GM13976 (cell line): ENCODE data around the gene CENPF.

ENCODE experiments used
- DNase-seq: peaks from one replicate; pipeline ENCODE4 v3.0.0; 2012; ENCODE audit warnings: low spot score
- in situ Hi-C: fragments of 300-500 bp; cut with MboI; formaldehyde crosslinking; loops from one replicate; pipeline ENCODE4 v1.12.0; 2022; ENCODE audit warnings: low sequenced_read_pairs, mixed read lengths, inconsistent platforms; ENCODE audit not compliant: unreplicated experiment
- TF ChIP-seq, protein P1 (sequence below): IDR thresholded peaks from 2 replicates; pipeline ENCODE4 v1.5.1; 2012; ENCODE audit warnings: borderline replicate concordance, mild to moderate bottlenecking; ENCODE audit not compliant: insufficient read depth; ENCODE audit errors: extremely low read depth, missing control alignments, control extremely low read depth

CENPF gene

DNA sequence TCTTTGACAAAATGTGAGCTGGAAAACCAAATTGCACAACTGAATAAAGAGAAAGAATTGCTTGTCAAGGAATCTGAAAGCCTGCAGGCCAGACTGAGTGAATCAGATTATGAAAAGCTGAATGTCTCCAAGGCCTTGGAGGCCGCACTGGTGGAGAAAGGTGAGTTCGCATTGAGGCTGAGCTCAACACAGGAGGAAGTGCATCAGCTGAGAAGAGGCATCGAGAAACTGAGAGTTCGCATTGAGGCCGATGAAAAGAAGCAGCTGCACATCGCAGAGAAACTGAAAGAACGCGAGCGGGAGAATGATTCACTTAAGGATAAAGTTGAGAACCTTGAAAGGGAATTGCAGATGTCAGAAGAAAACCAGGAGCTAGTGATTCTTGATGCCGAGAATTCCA lies 42.7 kb downstream of the CENPF start:
- in situ Hi-C loops, result no loop called here
- DNase-seq, result no peak
- TF ChIP-seq, protein P1, sequence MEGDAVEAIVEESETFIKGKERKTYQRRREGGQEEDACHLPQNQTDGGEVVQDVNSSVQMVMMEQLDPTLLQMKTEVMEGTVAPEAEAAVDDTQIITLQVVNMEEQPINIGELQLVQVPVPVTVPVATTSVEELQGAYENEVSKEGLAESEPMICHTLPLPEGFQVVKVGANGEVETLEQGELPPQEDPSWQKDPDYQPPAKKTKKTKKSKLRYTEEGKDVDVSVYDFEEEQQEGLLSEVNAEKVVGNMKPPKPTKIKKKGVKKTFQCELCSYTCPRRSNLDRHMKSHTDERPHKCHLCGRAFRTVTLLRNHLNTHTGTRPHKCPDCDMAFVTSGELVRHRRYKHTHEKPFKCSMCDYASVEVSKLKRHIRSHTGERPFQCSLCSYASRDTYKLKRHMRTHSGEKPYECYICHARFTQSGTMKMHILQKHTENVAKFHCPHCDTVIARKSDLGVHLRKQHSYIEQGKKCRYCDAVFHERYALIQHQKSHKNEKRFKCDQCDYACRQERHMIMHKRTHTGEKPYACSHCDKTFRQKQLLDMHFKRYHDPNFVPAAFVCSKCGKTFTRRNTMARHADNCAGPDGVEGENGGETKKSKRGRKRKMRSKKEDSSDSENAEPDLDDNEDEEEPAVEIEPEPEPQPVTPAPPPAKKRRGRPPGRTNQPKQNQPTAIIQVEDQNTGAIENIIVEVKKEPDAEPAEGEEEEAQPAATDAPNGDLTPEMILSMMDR, result no peak

DNA sequence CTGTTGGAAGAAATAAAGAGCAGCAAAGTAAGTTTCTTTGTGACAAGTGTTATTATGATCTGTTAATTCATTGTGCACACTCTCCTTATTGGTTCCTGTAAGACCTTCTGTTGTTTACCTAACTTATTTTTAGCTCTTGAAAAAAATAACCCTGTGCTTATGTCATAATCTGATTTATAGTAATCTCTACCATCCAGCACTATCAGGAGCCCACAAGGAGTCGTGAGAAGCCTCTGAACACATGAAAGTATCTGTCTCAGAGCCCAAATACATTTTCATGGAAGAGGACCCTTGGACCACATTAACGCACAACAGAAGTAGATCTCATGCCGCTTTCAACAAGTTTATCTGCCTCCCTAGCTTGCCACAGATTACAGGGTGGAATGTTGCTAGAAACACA lies 45.8 kb downstream of the CENPF start:
- TF ChIP-seq, protein P1, result no peak
- DNase-seq, result no peak
- in situ Hi-C loops, result no loop called here

DNA sequence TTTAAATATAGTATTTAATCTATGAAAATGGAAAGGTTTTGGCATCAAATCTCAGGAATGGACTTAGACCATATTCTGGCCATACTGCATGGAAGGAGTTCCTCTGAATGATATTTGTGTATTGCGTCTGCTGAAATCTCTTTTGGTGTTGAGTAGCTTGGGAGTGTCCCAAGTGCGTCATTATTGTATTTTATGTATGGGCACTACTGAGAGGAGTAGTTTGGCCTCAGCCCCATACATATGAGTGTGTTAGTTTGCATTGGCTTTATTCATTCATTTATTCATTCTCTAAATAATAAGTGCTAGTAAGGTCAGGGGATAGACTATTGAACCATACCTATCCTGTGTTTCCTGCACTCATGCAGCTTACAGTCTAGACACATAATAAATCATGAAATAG lies 46.6 kb downstream of the CENPF start:
- TF ChIP-seq, protein P1, result no peak
- no peak for DNase-seq
- in situ Hi-C loops, result loop anchor here (25.0 kb wide), 1 partner anchor 863 kb away; no protein-coding TSS in a partner anchor

DNA sequence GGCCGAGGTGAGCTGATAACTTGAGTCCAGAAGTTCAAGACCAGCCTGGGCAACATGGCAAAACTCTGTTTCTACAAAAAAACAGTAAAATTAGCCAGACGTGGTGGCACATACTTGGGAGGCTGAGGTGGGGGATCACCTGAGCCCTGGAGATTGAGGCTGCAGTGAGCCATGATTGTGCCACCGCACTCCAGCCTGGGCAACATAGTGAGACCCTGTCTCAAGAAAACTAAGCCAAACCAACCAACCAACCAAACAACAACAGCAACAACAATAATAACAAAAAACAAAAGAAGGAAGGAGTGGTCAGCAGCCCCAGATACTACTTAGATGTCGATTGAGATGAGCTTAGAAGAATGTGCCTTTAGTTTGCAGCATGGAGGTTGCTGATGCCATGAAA lies 47.7 kb downstream of the CENPF start:
- no peak for DNase-seq
- in situ Hi-C loops, result loop anchor here (25.0 kb wide), 1 partner anchor 862 kb away; no protein-coding TSS in a partner anchor
- TF ChIP-seq, protein P1, result no peak

DNA sequence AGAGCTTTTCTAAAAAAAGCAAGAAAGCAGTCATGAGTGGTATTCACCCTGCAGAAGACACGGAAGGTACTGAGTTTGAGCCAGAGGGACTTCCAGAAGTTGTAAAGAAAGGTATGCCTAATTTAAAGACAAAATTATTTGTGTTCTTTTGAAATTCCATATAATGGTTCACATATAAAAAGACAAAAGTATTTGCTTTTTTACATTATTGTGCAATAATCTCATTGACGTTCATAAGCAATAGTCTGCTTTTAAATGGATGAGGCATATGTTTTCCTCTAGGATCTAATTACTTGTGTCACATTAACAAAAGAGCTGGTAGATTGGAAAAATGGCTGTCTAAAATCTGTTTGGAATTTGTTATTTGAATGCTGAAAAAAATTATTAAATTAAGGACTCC lies 54.3 kb downstream of the CENPF start:
- no peak for DNase-seq
- in situ Hi-C loops, result loop anchor here (25.0 kb wide), 1 partner anchor 855 kb away; no protein-coding TSS in a partner anchor
- TF ChIP-seq, protein P1, result no peak

DNA sequence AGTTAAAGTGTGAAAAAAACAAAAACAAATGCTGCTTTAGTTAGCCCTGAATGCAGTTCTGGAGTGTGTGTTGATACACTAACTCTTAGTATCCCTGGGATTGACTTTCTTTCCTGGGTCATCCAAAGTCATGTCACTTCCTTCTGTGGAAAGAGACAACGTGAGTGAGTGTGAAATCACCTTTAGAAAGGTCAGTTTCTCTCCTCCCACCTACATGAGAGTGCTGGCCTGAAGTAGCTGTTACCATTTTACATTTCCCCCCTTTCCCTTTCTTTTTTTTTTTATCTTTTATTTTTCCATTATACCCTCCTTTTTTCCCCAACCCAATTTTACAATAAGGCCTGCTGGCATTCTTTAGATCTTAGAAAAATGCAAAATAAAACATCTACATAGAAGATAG lies 55.2 kb downstream of the CENPF start:
- no peak for DNase-seq
- TF ChIP-seq, protein P1, result no peak
- in situ Hi-C loops, result loop anchor here (25.0 kb wide), 1 partner anchor 854 kb away; no protein-coding TSS in a partner anchor
